ENCODE results near the gene PLA2G2F. TPM values are rescaled to one million over a fixed set of nuclear protein-coding genes. Genes with fewer than 3 reads are reported as not detected.
"Not testable (repeated sequence)": the region's sequence is repeated elsewhere in the genome, so short reads cannot be mapped to it uniquely, and the experiment has no call there.

PLA2G2F gene
- polyA plus RNA-seq, 4 donors = 0.14 to 0.65 (median 0.37) TPM

GRCh38 chr1:20112279-20113000 is 26.7 kb upstream of the PLA2G2F start:
- DNase-seq (ENCODE audit: low read depth in 4 of 4, low spot score in 2 of 4) = no peak

- no peak for DNase-seq (ENCODE audit: low read depth in 4 of 4, low spot score in 2 of 4)
Observed at GRCh38 chr1:20114021-20114648, 25.0 kb upstream of the PLA2G2F start.

GRCh38 chr1:20115479-20115878 is 23.6 kb upstream of the PLA2G2F start:
- DNase-seq (ENCODE audit: low read depth in 4 of 4, low spot score in 2 of 4) = no peak

- DNase-seq (ENCODE audit: low read depth in 4 of 4, low spot score in 2 of 4) = no peak
Observed at GRCh38 chr1:20115916-20116315, 23.2 kb upstream of the PLA2G2F start.

- DNase-seq (ENCODE audit: low read depth in 4 of 4, low spot score in 2 of 4) = no peak
Observed at GRCh38 chr1:20117236-20117635, 21.9 kb upstream of the PLA2G2F start.

GRCh38 chr1:20119347-20119746 is 19.8 kb upstream of the PLA2G2F start, which contains the start of gene PLA2G2D:
TSS of gene PLA2G2D (minus strand) at chr1:20119536. CDS start at chr1:20119498, 38 bp downstream.
- no peak for DNase-seq (ENCODE audit: low read depth in 4 of 4, low spot score in 2 of 4)

- no peak for DNase-seq (ENCODE audit: low read depth in 4 of 4, low spot score in 2 of 4)
Observed at GRCh38 chr1:20120796-20121195, 18.3 kb upstream of the PLA2G2F start.

GRCh38 chr1:20123722-20124455 is 15.2 kb upstream of the PLA2G2F start:
- DNase-seq (ENCODE audit: low read depth in 4 of 4, low spot score in 2 of 4) = no peak

GRCh38 chr1:20124456-20125057 is 14.6 kb upstream of the PLA2G2F start:
- DNase-seq (ENCODE audit: low read depth in 4 of 4, low spot score in 2 of 4) = no peak

- DNase-seq (ENCODE audit: low read depth in 4 of 4, low spot score in 2 of 4) = no peak
Observed at GRCh38 chr1:20125100-20125499, 14.0 kb upstream of the PLA2G2F start.

- no peak for DNase-seq (ENCODE audit: low read depth in 4 of 4, low spot score in 2 of 4)
Observed at GRCh38 chr1:20126041-20126805, 12.9 kb upstream of the PLA2G2F start.

GRCh38 chr1:20126806-20127440 is 12.2 kb upstream of the PLA2G2F start:
- no peak for DNase-seq (ENCODE audit: low read depth in 4 of 4, low spot score in 2 of 4)

- DNase-seq (ENCODE audit: low read depth in 4 of 4, low spot score in 2 of 4) = not testable (repeated sequence)
Observed at GRCh38 chr1:20130518-20130917, 8.6 kb upstream of the PLA2G2F start.

- no peak for DNase-seq (ENCODE audit: low read depth in 4 of 4, low spot score in 2 of 4)
Observed at GRCh38 chr1:20134995-20135394, 4.1 kb upstream of the PLA2G2F start.

GRCh38 chr1:20136249-20136648 is 2.9 kb upstream of the PLA2G2F start:
- no peak for DNase-seq (ENCODE audit: low read depth in 4 of 4, low spot score in 2 of 4)

- no peak for DNase-seq (ENCODE audit: low read depth in 4 of 4, low spot score in 2 of 4)
Observed at GRCh38 chr1:20137055-20137454, 2.1 kb upstream of the PLA2G2F start.

- DNase-seq (ENCODE audit: low read depth in 4 of 4, low spot score in 2 of 4) = no peak
Observed at GRCh38 chr1:20137604-20138003, 1.5 kb upstream of the PLA2G2F start.

- DNase-seq (ENCODE audit: low read depth in 4 of 4, low spot score in 2 of 4) = no peak
Observed at GRCh38 chr1:20138346-20138745, 777 bp upstream of the PLA2G2F start.

- no peak for DNase-seq (ENCODE audit: low read depth in 4 of 4, low spot score in 2 of 4)
Observed at GRCh38 chr1:20139776-20140612, 871 bp downstream of the PLA2G2F start.

Measured in left renal cortex interstitium (tissue), 4 donors.